ENCODE results near the gene FKBP5. TPM values are rescaled to one million over a fixed set of nuclear protein-coding genes. Genes with fewer than 3 reads are reported as not detected.
"Not testable (repeated sequence)": the region's sequence is repeated elsewhere in the genome, so short reads cannot be mapped to it uniquely, and the experiment has no call there.

Gene FKBP5
- total and polyA plus RNA-seq, 2 of the 4 experiments (the other 2 are of a cell fraction): 6.8 to 7.0 TPM

GRCh38 chr6:35673755-35674154 is 15.0 kb downstream of the FKBP5 start:
- no peaks in the 10 kb centered on the region for H3K36me3 ChIP-seq (ENCODE audit: control insufficient read depth, insufficient read depth, low read length)
- H3K4ac ChIP-seq (ENCODE audit: low read depth, low read length): no peak overlapping the region
- H3K79me1 ChIP-seq (ENCODE audit: low read depth in 1 of 2, low read length in 2 of 2): peaks cover 0 to 8% of the 10 kb centered on the region in 2 experiments; a peak in 3 of 4 replicates
- no peaks in the 10 kb centered on the region for H4K20me1 ChIP-seq (ENCODE audit: insufficient read depth, low read length)
- H3K18ac ChIP-seq (ENCODE audit: low read depth, low read length): peak overlapping the region; percentile 23; the same call in 1 of the 2 replicates
- H3K23ac ChIP-seq (ENCODE audit: low read depth, low read length): 0 out of 2 replicates have a peak overlapping the region, but pooled peaks have one; percentile 5
- no peak overlapping the region for H3K56ac ChIP-seq (ENCODE audit: extremely low read depth, insufficient read depth, low read length)
- no peak overlapping the region for H2AK5ac ChIP-seq (ENCODE audit: low read depth, low read length)
- ATAC-seq (ENCODE audit: low read depth): no peak
- peak overlapping the region; percentile 91; the same call in 1 of the 2 replicates for H4K5ac ChIP-seq (ENCODE audit: low read depth, low read length)
- no peak overlapping the region for H3K4me2 ChIP-seq (ENCODE audit: low read depth, low read length)
- no peak overlapping the region for H3K27ac ChIP-seq (ENCODE audit: insufficient read depth, low read length)
- H2AFZ ChIP-seq (replicated peaks; ENCODE audit: low read length, poor library complexity): peak overlapping the region; percentile 12
- H3K14ac ChIP-seq (replicated peaks; ENCODE audit: low read depth, low read length): no peak overlapping the region
- in situ Hi-C loops (cut with MboI; ENCODE audit: low sequenced_read_pairs) (no loop called here), dilution Hi-C loops (cut with HindIII; ENCODE audit: low sequenced_read_pairs, unreplicated experiment) (no loop called here), intact Hi-C loops (cut with micrococcal nuclease) (no loop called here)
- no peak overlapping the region for H2BK5ac ChIP-seq (ENCODE audit: low read depth, low read length, poor library complexity, severe bottlenecking)
- H3K9me1 ChIP-seq (ENCODE audit: insufficient read depth, low read length): peaks cover 2% of the 10 kb centered on the region; the same call in 1 of the 2 replicates
- no peak for DNase-seq
- H3K4me1 ChIP-seq (ENCODE audit: control insufficient read depth, insufficient read depth, low read length): peaks cover 3% of the 10 kb centered on the region
- H4K8ac ChIP-seq (ENCODE audit: low read depth in 2 of 2, low read length in 2 of 2): peak overlapping the region in 1 of 2 experiments; percentile 8; a peak in 1 of 4 replicates
- no peaks in the 10 kb centered on the region for H3K27me3 ChIP-seq (ENCODE audit: control insufficient read depth, insufficient read depth, low read length)
- ChIA-PET POLR2A (ENCODE audit: unreplicated experiment) (no interaction called here), CTCF (no interaction called here)
- no peak overlapping the region for H3K4me3 ChIP-seq (ENCODE audit: insufficient read depth, low read depth, low read length)
- H2BK20ac ChIP-seq (ENCODE audit: low read depth, low read length): no peak overlapping the region
- H2AK9ac ChIP-seq (replicated peaks; ENCODE audit: low read depth, low read length, poor library complexity): no peak overlapping the region
- no peak overlapping the region for H3K9ac ChIP-seq (ENCODE audit: low read depth, low read length)
- TF ChIP-seq USF2 (IDR thresholded peaks at IDR 0.05; ENCODE audit: low read depth, low read length) (no peak), SMC3 (IDR thresholded peaks at IDR 0.05; ENCODE audit: low read depth, low read length) (no peak), FOS (IDR thresholded peaks at IDR 0.05; ENCODE audit: low read depth, low read length) (no peak), NFE2L2 (IDR thresholded peaks at IDR 0.05; ENCODE audit: low read depth, low read length) (no peak), CTCF (conservative IDR thresholded peaks at IDR 0.05; ENCODE audit: low read depth, low read length) (no peak), RCOR1 (IDR thresholded peaks at IDR 0.05; ENCODE audit: insufficient replicate concordance, low read length) (no peak)
- no TSS peak for BruUV-seq (replicated peaks)
- no peak overlapping the region for H2BK15ac ChIP-seq (ENCODE audit: low read depth, low read length)
- no peak overlapping the region for H2BK120ac ChIP-seq (ENCODE audit: low read depth, low read length)
- no CpG with 5 or more reads among the region's 1 CpG for WGBS, 2 experiments (ENCODE audit: extremely low coverage in 2 of 2, insufficient read length in 1 of 2)
- no peaks in the 10 kb centered on the region for H3K9me3 ChIP-seq (ENCODE audit: control insufficient read depth, insufficient read depth, low read length)
- H4K91ac ChIP-seq (ENCODE audit: insufficient read depth, low read depth, low read length): no peak overlapping the region

- H2AFZ ChIP-seq (replicated peaks; ENCODE audit: low read length, poor library complexity); H3K27ac ChIP-seq (ENCODE audit: insufficient read depth, low read length); CTCF ChIA-PET; H3K79me1 ChIP-seq (ENCODE audit: low read depth in 1 of 2, low read length in 2 of 2); POLR2A ChIA-PET (ENCODE audit: unreplicated experiment); H2BK15ac ChIP-seq (ENCODE audit: low read depth, low read length); H3K4ac ChIP-seq (ENCODE audit: low read depth, low read length); H3K4me3 ChIP-seq (ENCODE audit: insufficient read depth, low read depth, low read length); H3K36me3 ChIP-seq (ENCODE audit: control insufficient read depth, insufficient read depth, low read length); DNase-seq; H3K56ac ChIP-seq (ENCODE audit: extremely low read depth, insufficient read depth, low read length); dilution Hi-C loops (cut with HindIII; ENCODE audit: low sequenced_read_pairs, unreplicated experiment); H3K14ac ChIP-seq (replicated peaks; ENCODE audit: low read depth, low read length); H2BK20ac ChIP-seq (ENCODE audit: low read depth, low read length); ATAC-seq (ENCODE audit: low read depth); H3K4me1 ChIP-seq (ENCODE audit: control insufficient read depth, insufficient read depth, low read length); H4K5ac ChIP-seq (ENCODE audit: low read depth, low read length); H2AK5ac ChIP-seq (ENCODE audit: low read depth, low read length); intact Hi-C loops (cut with micrococcal nuclease); H3K9me1 ChIP-seq (ENCODE audit: insufficient read depth, low read length); H4K91ac ChIP-seq (ENCODE audit: insufficient read depth, low read depth, low read length); BruUV-seq (replicated peaks); H4K8ac ChIP-seq (ENCODE audit: low read depth in 2 of 2, low read length in 2 of 2); H2BK5ac ChIP-seq (ENCODE audit: low read depth, low read length, poor library complexity, severe bottlenecking); H3K9me3 ChIP-seq (ENCODE audit: control insufficient read depth, insufficient read depth, low read length); H3K18ac ChIP-seq (ENCODE audit: low read depth, low read length); H3K4me2 ChIP-seq (ENCODE audit: low read depth, low read length); H3K27me3 ChIP-seq (ENCODE audit: control insufficient read depth, insufficient read depth, low read length); H3K23ac ChIP-seq (ENCODE audit: low read depth, low read length); H2BK120ac ChIP-seq (ENCODE audit: low read depth, low read length); H2AK9ac ChIP-seq (replicated peaks; ENCODE audit: low read depth, low read length, poor library complexity); H4K20me1 ChIP-seq (ENCODE audit: insufficient read depth, low read length); in situ Hi-C loops (cut with MboI; ENCODE audit: low sequenced_read_pairs); H3K9ac ChIP-seq (ENCODE audit: low read depth, low read length): not testable (repeated sequence)
- WGBS, 2 experiments (ENCODE audit: extremely low coverage in 2 of 2, insufficient read length in 1 of 2): no CpG with 5 or more reads among the region's 2 CpGs
These were observed 15.4 kb downstream of the FKBP5 start for GRCh38 chr6:35673284-35673666.
